HG03575 (cell line): ENCODE data around the gene HINT3.
A peak's percentile ranks its signal among the peaks of the same experiment; 100 is the strongest.
"Not testable (repeated sequence)": the region's sequence is repeated elsewhere in the genome, so short reads cannot be mapped to it uniquely, and the experiment has no call there.

Experiments used
- ATAC-seq: cut with Tn5 transposase; IDR thresholded peaks from one replicate; pipeline ENCODE4 v1.9.1; 2021; ENCODE audit not compliant: unreplicated experiment, insufficient number of reproducible peaks, low FRiP score; ENCODE audit errors: extremely low read depth

HINT3 gene

GRCh38 chr6:125987026-125987617 is 30.6 kb downstream of the HINT3 start:
- ATAC-seq: peak; percentile 19

GRCh38 chr6:125988280-125988679 is 31.7 kb downstream of the HINT3 start:
- no peak for ATAC-seq

GRCh38 chr6:125989631-125990030 is 33.1 kb downstream of the HINT3 start:
- ATAC-seq: no peak

- no peak for ATAC-seq
Measured at GRCh38 chr6:125991653-125992052, 35.1 kb downstream of the HINT3 start.

- ATAC-seq: no peak
Measured at GRCh38 chr6:125994670-125995488, 38.3 kb downstream of the HINT3 start.

- ATAC-seq: peak; percentile 83
Measured at GRCh38 chr6:125995972-125996580, 39.5 kb downstream of the HINT3 start.

- no peak for ATAC-seq
Measured at GRCh38 chr6:126002755-126003679, 46.4 kb downstream of the HINT3 start.

- ATAC-seq: no peak
Measured at GRCh38 chr6:126007800-126008199, 51.2 kb downstream of the HINT3 start.

- ATAC-seq: no peak
Measured at GRCh38 chr6:126010040-126010439, 53.5 kb downstream of the HINT3 start.

GRCh38 chr6:126015863-126016262 is 59.3 kb downstream of the HINT3 start:
- ATAC-seq: no peak

- ATAC-seq: no peak
Measured at GRCh38 chr6:126016591-126016990, 60.0 kb downstream of the HINT3 start.

GRCh38 chr6:126017668-126018067 is 61.1 kb downstream of the HINT3 start:
- no peak for ATAC-seq

- ATAC-seq: no peak
Measured at GRCh38 chr6:126020305-126021050, 63.9 kb downstream of the HINT3 start.

GRCh38 chr6:126023474-126023873 is 66.9 kb downstream of the HINT3 start:
- not testable (repeated sequence) for ATAC-seq

GRCh38 chr6:126026001-126026400 is 69.4 kb downstream of the HINT3 start:
- ATAC-seq: no peak

GRCh38 chr6:126027601-126028000 is 71.0 kb downstream of the HINT3 start:
- no peak for ATAC-seq
